Vagina (tissue), 2 donors: Measurements from ENCODE around the gene INTS6L.

Experiments
- CTCF ChIP-seq, 3 experiments: fragments of 450-650 bp in 2 of 3; fragments of 200-600 bp in 1 of 3; sonication (generic) in 1 of 3; IDR thresholded peaks; one replicate each; pipeline ENCODE4 v1.5.1; 2017 to 2019; ENCODE audit warnings: antibody characterized with exemption in 3 of 3, mild to moderate bottlenecking in 2 of 3, moderate library complexity in 2 of 3
- POLR2A ChIP-seq, 2 donors: fragments of 450-650 bp; IDR thresholded peaks; one replicate each; pipeline ENCODE4 v1.6.1; 2017; ENCODE audit warnings: antibody characterized with exemption in 2 of 2, mild to moderate bottlenecking in 2 of 2, moderate library complexity in 2 of 2
- POLR2AphosphoS5 ChIP-seq, 2 donors: sonication (generic); formaldehyde crosslinking; IDR thresholded peaks; one replicate each; pipeline ENCODE4 v1.9.0; 2017; ENCODE audit warnings: antibody characterized with exemption in 2 of 2, mild to moderate bottlenecking in 2 of 2, low read depth in 1 of 2; ENCODE audit not compliant: insufficient read depth in 1 of 2

DNA sequence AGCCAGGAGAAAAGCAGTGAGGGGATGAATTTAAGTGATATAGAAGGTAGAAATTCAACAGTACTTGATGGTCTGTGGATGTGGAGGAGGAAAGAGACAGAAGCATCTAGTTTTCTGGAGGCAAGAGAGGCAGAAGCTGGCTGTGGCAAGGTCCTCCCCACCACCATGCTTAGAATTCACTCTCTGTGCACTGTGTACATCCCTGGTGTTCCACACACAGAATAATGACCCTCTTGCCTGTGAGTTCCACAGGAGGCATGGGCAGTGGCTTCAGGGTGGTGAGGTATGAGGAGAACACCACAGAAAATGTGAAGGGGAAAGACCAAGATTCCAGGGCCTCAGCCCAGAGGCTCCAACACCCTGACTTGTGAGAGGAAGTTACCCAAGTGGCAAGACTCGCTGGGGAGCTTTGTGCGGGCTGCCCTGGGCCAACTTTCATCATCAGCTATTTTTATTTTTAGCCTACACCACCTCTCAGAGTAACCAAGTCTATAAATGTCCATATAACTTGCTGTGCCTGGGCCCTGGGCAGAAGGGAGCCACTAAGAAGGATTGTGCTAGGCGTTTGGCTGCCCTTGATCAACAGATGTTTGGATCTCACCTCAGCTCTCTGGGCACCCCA, 7.8 kb upstream of the INTS6L start:
- TF ChIP-seq CTCF (IDR thresholded peaks at IDR 0.05) (no peak), POLR2A (IDR thresholded peaks at IDR 0.05) (no peak), POLR2AphosphoS5 (IDR thresholded peaks at IDR 0.05; ENCODE audit: insufficient read depth in 1 of 2, low read depth in 1 of 2) (no peak)
